Gastroesophageal sphincter (tissue), 2 donors: ENCODE data around the gene WDR70.

Source experiments
- EP300 ChIP-seq: sonication (generic); formaldehyde crosslinking; IDR thresholded peaks from one replicate; pipeline ENCODE4 v1.6.1; 2017; ENCODE audit warnings: antibody characterized with exemption, mild to moderate bottlenecking
- POLR2A ChIP-seq, 2 donors: fragments of 450-650 bp; IDR thresholded peaks; one replicate each; pipeline ENCODE4 v1.6.1; 2017; ENCODE audit warnings: antibody characterized with exemption in 2 of 2, mild to moderate bottlenecking in 2 of 2, moderate library complexity in 1 of 2

DNA sequence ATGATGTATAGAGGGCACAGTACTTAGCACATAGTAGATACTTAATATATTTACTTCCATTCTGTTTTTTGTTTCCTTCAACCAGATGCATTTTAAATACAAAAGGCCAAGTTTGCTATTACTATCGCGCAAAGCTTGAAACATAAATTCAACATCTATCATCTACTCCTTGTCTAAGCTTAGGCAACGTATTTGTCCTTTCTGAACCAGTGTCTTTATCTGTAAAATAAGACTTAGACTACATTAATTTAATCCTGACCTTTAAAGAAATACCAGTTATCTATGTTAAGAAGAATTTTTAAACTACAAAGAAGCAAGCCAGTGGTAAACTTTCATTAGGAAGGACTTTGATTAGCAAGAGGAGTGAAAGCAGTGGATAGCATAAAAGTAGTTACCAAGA lies 173.0 kb downstream of the WDR70 start:
- TF ChIP-seq POLR2A (IDR thresholded peaks at IDR 0.05) (no peak), EP300 (no peak)
